ENCODE data around the gene OSBP. TPM values are rescaled to one million over a fixed set of nuclear protein-coding genes. Genes with fewer than 3 reads are reported as not detected.

OSBP gene
- total and polyA plus RNA-seq, 9 of the 15 experiments (the other 6 are each of a cell fraction or from before 2014, with no cell fraction given): 11.7 to 49.0 (median 28.7) TPM

- no peak for TF ChIP-seq CEBPZ (IDR thresholded peaks at IDR 0.05; ENCODE audit: borderline replicate concordance, low read depth, low read length)
- peak; percentile 40; the same call in 1 of the 2 replicates for TF ChIP-seq NFE2 (IDR thresholded peaks at IDR 0.05; ENCODE audit: low read depth)
- TF ChIP-seq KLF13 (tag; IDR thresholded peaks at IDR 0.05; ENCODE audit: borderline replicate concordance, low read depth): no peak
- no peak for TF ChIP-seq ZFP1 (CRISPR knock-in tag; IDR thresholded peaks at IDR 0.05)
- TF ChIP-seq, protein P1, sequence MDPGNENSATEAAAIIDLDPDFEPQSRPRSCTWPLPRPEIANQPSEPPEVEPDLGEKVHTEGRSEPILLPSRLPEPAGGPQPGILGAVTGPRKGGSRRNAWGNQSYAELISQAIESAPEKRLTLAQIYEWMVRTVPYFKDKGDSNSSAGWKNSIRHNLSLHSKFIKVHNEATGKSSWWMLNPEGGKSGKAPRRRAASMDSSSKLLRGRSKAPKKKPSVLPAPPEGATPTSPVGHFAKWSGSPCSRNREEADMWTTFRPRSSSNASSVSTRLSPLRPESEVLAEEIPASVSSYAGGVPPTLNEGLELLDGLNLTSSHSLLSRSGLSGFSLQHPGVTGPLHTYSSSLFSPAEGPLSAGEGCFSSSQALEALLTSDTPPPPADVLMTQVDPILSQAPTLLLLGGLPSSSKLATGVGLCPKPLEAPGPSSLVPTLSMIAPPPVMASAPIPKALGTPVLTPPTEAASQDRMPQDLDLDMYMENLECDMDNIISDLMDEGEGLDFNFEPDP (CRISPR knock-in tag; IDR thresholded peaks at IDR 0.05): no peak
- TF ChIP-seq TARDBP (IDR thresholded peaks at IDR 0.05): 0 out of 2 replicates have a peak, but pooled peaks have one; percentile 26
- peak; percentile 61 for TF ChIP-seq TAF1 (IDR thresholded peaks at IDR 0.05; ENCODE audit: control insufficient read depth, extremely low read depth, insufficient read depth, low read length, severe bottlenecking)
- TF ChIP-seq ZNF592 (IDR thresholded peaks at IDR 0.05): peak; percentile 82
- no peak for TF ChIP-seq SLC30A9 (CRISPR knock-in tag; IDR thresholded peaks at IDR 0.05)
- TF ChIP-seq ZBTB7A (IDR thresholded peaks at IDR 0.05; ENCODE audit: borderline replicate concordance, control insufficient read depth, low read depth, low read length): peak; percentile 21; the same call in 1 of the 2 replicates
- no peak for TF ChIP-seq ZNF124 (CRISPR knock-in tag; IDR thresholded peaks at IDR 0.05)
- TF ChIP-seq HNRNPH1 (optimal IDR thresholded peaks at IDR 0.05; ENCODE audit: low read depth, low read length): no peak
Observed at GRCh38 chr11:59550368-59550841, 65.2 kb downstream of the OSBP start (continued).

All from K562 (cell line).